HL-60 (cell line): ENCODE measurements around the gene ZBTB45.

ENCODE experiments used
- DNase-seq, 2 experiments: peaks; one replicate each; pipeline ENCODE4 v3.0.0-alpha.2; 2010 to 2020; ENCODE audit warnings: low read depth in 1 of 2, low spot score in 1 of 2
- H3K27ac ChIP-seq: fragments of 250-450 bp; sonication (Bioruptor Pico); replicated peaks from 2 replicates; pipeline ENCODE4 v1.5.1; 2020; ENCODE audit warnings: mild to moderate bottlenecking, moderate library complexity
- H3K27me3 ChIP-seq: fragments of 250-450 bp; sonication (Bioruptor Pico); 2 replicates; pipeline ENCODE4 v1.5.1; 2021; ENCODE audit warnings: mild to moderate bottlenecking, moderate library complexity; ENCODE audit not compliant: insufficient read depth, poor library complexity, severe bottlenecking
- H3K4me3 ChIP-seq: replicated peaks from 2 replicates; pipeline ENCODE4 v1.5.1; 2011; ENCODE audit warnings: mild to moderate bottlenecking, control low read depth, low read length; ENCODE audit not compliant: insufficient read depth
- CTCF ChIP-seq: IDR thresholded peaks from one replicate; pipeline ENCODE4 v1.5.1; 2011; ENCODE audit warnings: low read length, control low read depth, inconsistent platforms; ENCODE audit not compliant: insufficient read depth
- GABPA ChIP-seq: IDR thresholded peaks from 2 replicates; pipeline ENCODE4 v1.6.1; 2012; ENCODE audit warnings: low read depth
- POLR2AphosphoS5 ChIP-seq: IDR thresholded peaks from 2 replicates; pipeline ENCODE4 v1.6.1; 2012; ENCODE audit warnings: low read depth
- SPI1 ChIP-seq: IDR thresholded peaks from 2 replicates; pipeline ENCODE4 v1.6.1; 2012; ENCODE audit warnings: low read depth, mild to moderate bottlenecking, borderline replicate concordance
- TF ChIP-seq, protein P1 (sequence below): IDR thresholded peaks from 2 replicates; pipeline ENCODE4 v1.6.1; 2012; ENCODE audit warnings: low read depth; ENCODE audit not compliant: insufficient replicate concordance

The ZBTB45 gene

DNA sequence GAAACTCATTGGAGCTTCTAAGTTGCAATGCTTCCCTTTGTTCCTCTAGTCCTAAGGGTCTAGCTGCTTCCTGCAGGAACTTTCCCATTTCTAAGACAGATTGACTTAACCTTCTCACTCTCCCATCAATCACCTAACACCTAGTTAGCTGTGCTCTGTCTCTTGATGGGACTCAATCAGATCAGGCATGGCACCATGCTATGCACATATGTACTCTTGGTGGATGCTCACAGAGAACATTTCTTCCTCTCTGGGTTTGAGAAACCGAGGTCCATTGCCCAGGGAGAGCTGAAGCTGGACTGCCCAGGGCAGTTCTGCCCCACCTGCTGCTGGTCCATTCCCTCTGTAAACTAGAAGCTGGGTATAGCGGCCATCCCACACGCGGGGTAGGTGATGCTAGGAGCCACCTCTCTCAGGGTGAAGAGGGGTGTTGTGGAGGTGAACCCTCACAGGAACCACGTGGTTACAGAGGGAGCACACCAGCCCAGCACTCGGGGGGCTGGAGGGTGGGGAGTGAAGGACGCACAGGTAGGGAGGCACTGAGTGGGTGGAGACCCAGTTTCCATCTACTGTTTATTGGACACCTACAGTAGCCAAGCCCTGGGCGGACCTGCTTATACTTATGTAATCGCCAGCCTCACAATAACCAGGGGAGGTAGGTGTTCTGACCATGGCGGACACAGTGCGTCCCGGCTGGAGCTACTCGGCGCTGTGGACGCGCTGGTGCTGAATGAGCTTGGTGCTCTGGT, 41.9 kb upstream of the ZBTB45 start:
- TF ChIP-seq SPI1 (no peak), GABPA (no peak), POLR2AphosphoS5 (no peak), CTCF (no peak)
- TF ChIP-seq, protein P1, sequence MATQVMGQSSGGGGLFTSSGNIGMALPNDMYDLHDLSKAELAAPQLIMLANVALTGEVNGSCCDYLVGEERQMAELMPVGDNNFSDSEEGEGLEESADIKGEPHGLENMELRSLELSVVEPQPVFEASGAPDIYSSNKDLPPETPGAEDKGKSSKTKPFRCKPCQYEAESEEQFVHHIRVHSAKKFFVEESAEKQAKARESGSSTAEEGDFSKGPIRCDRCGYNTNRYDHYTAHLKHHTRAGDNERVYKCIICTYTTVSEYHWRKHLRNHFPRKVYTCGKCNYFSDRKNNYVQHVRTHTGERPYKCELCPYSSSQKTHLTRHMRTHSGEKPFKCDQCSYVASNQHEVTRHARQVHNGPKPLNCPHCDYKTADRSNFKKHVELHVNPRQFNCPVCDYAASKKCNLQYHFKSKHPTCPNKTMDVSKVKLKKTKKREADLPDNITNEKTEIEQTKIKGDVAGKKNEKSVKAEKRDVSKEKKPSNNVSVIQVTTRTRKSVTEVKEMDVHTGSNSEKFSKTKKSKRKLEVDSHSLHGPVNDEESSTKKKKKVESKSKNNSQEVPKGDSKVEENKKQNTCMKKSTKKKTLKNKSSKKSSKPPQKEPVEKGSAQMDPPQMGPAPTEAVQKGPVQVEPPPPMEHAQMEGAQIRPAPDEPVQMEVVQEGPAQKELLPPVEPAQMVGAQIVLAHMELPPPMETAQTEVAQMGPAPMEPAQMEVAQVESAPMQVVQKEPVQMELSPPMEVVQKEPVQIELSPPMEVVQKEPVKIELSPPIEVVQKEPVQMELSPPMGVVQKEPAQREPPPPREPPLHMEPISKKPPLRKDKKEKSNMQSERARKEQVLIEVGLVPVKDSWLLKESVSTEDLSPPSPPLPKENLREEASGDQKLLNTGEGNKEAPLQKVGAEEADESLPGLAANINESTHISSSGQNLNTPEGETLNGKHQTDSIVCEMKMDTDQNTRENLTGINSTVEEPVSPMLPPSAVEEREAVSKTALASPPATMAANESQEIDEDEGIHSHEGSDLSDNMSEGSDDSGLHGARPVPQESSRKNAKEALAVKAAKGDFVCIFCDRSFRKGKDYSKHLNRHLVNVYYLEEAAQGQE: no peak
- Histone ChIP-seq H3K4me3 (no peak overlapping the region), H3K27ac (no peak overlapping the region), H3K27me3 (no peaks in the 10 kb centered on the region)
- no peak for DNase-seq

- Histone ChIP-seq H3K4me3 (no peak overlapping the region), H3K27me3 (no peaks in the 10 kb centered on the region), H3K27ac (no peak overlapping the region)
- DNase-seq: no peak
- TF ChIP-seq CTCF (no peak), SPI1 (no peak), POLR2AphosphoS5 (no peak), GABPA (no peak)
- TF ChIP-seq, protein P1: no peak
Observed at GRCh38 chr19:58560921-58561320, 41.3 kb upstream of the ZBTB45 start.

- H3K27me3 ChIP-seq: no peaks in the 10 kb centered on the region
- H3K4me3 ChIP-seq: peak overlapping the region; percentile 46
- H3K27ac ChIP-seq: peak overlapping the region; percentile 100
- no peak for TF ChIP-seq SPI1
- TF ChIP-seq GABPA: no peak
- TF ChIP-seq, protein P1: no peak
- no peak for TF ChIP-seq CTCF
- TF ChIP-seq POLR2AphosphoS5: no peak
- no peak for DNase-seq
Observed at GRCh38 chr19:58560007-58560887, 40.6 kb upstream of the ZBTB45 start.
